Right renal pelvis (tissue), 4 donors: ENCODE results near the gene DNAH11. TPM values are rescaled to one million over a fixed set of nuclear protein-coding genes. Genes with fewer than 3 reads are reported as not detected.

Experiments
- DNase-seq, 4 donors: peaks; one replicate each; pipeline ENCODE4 v3.0.0-alpha.2; 2013; ENCODE audit warnings: low read depth in 4 of 4, low spot score in 3 of 4, missing footprints in 1 of 4
- polyA plus RNA-seq, 4 donors: library from polyadenylated mRNA; unstranded; fragments of 120-200 nt; gene quantifications; one replicate each; pipeline ENCODE4 v1.2.1, GENCODE V29; 2013; ENCODE audit not compliant: insufficient read length in 4 of 4

The DNAH11 gene
- polyA plus RNA-seq, 4 donors = 1.5 to 2.4 (median 1.9) TPM

DNA sequence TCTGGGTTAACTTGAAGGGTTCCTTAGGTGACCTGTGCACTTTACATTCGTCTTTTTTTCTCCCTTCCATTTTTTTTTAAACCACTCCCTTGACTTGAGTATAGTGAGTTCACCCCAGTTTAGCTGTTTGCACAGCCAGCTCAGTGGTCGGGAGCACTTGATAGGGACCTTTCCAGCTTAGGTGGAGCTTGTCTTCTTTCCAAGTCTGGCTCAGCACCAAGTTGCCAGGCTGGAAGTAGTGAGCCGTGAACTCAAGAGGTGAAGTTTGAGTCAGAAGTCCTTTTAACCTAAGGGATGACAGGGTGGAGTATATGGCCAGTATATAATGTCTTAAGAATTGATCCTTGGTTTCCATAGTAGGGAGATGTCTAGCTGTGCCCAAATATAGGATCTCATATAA is 7.2 kb downstream of the DNAH11 start:
- DNase-seq = no peak

DNA sequence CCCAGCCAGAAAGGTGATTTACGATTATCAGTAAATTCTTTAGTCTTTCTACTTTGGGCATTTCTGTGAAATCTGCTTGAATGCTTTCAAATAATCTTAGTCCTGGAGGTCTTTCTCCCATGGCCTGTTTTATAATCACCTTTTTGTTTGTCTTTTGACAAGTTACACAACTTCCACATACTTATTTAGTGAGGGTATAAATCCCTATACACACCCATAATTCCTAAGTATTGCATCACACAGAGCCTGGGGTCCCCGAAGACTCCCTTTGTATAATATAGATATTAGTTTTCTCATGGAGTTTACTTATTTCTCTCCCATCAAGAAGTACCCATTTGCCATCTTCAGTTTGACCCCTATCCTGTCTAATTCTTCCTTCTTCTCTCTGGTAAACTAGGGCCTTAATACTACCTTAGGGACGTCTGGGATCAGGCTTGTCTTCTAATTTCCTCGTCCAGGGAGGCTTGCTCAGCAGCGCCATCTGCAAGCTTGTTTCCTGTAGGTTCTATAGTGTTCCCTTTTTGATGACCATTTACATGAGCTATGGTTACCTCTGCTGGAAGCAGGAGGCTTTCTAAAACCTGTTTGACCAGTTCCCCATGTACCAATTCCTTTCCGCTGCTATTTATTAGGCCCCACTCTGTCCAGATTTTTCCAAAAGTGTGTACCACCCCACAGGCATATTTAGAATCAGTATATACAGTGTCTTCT is 8.1 kb downstream of the DNAH11 start:
- DNase-seq = no peak

DNA sequence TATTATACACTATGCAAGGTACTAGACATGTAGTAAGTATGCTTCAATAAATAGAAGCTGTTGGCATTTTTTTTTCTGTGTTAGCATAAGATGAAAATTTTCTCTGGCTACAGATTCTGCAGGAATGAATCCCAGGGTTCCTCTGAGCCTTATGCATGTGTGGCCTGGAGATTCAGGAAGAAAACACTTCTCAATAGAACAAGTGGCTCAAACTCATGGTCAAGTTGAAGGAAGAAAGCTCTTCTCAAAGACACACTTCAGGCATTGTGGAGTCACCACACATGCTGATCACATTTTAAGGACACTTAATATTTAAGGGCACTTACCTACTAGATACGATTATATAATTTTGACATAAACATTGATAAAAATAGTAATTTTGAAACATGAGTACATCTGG is 19.5 kb downstream of the DNAH11 start:
- no peak for DNase-seq

DNA sequence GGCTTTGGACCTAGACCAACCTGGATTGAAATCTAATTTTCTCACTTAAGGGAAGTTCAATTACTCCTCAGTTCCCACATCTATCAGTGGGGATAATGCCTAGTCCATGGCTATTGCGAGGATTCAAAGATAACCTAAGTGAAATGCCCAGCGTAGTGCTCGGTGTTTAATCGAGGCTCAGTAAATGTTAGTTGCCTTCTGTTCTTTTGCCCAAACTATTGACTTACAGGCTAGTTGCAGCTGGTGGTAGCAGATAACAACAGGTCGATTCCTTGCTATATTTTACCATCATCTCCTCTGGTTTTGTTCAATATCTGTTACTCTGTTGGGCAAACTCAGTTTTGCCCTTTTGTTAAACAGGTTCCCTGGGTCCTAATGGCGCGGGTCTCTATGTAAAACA is 22.8 kb downstream of the DNAH11 start:
- DNase-seq = no peak

DNA sequence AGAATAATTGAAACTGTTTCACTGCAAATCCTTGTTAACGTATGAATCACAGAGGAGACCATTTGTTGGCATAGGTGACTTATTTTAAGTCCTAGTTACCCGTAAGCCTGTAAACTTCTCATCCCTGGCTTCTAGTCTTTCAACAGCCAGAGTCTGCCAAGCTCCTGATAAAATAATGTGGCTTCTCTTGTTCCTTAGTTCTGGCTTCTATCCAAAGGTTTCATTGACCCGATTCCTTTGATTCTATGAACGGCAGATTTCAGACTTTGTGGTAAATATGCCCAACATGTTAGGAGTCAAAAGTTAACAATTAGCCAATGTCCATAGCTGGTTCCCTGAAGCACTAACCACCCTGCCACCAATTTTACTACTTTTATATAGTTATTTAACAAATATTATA is 23.3 kb downstream of the DNAH11 start:
- DNase-seq = no peak

DNA sequence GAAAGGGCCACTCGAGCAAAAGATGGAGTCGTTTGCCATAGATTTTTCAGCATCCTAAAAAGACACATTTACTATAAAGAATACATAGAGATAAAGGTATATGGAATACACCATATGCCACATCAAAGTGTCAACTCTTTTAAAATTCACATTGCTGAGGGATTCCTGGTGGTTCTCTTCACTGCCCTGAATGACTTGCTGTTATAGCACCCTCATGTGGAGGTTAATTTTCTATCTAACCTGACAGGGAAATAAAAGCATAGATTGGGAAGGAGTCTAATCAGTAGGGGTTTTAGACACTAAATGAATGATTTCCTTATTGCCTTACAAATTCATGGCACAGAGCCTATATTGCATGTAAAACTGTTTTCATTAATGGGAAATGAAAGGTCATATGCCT is 25.9 kb downstream of the DNAH11 start:
- no peak for DNase-seq

DNA sequence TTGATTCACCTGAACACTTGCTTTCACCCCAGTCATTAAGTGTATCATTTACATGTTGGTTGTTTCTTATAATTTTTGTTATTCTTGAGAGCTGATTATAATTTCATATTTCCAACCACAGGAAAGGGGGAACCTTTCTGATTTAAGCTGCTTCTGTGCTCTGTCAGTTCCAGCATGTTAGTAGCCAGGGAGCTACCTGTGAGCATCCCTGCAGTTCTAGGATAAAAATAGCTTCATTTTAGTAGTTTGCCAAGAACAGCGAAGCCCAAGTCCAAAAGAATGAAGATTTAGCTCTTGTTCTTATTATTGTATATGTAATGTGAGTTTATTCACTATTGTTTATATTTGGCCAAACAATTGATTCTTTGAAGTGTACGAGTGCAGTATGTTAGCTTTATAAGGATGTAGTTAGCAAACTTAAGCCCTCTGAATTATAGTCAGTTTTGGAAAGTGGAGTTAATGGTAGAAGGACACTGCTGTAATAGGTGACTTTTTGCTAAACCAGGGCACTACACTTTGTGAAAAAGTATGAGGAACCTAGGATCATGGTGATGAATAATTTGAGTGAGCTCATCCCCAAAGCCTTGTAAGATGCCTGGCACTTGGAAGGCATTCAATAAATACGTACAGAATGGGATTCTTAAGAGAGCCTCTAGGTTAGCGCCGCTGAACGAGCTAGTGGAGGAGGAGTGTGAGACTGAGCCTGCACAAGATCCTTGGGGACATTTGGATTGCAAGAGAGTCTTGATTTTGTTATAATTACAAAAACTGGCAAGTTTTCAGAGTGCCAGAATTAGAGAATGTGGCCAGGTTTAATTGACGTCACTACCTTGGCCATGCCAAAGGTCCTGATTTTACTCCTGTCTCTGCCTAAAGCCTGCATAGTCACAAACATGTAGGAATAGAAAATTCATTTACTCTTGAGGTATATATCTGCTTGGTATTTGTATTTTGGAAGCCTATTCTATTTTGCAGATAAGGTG is 29.8 kb downstream of the DNAH11 start:
- no peak for DNase-seq

DNA sequence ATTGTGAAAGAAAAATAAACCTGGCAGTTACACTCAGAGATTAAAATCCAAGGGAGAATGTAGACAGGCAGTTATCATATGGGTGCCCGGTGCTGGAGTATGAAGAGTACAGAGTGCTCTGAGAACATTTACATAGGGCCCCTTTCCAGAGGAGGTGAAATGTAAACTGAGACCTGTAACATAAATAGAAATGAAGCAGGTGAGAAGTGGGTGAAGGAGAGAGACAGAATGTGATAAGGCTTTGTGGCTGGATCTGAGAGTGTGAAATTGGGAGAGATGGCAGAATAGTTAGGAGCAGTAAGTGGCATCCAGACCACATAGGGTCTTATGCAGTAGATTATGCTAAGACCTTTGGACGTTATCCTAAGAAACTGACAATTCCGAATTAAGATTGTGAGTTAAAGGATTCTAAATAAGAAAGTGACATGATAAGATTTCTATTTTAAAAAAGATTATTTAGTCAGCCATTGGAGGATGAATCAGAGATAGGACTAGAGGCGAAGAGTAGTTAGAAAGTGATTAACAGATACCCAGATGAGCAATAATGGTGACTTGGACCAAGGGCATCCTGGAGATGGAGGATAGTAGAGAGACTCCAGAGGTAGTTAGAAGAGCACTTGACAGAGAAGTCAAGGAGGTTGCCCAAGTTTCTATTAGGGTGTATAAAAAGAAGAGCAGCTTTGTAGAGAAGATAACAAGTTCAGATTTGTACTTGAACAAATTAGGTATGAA is 36.7 kb downstream of the DNAH11 start:
- no peak for DNase-seq

DNA sequence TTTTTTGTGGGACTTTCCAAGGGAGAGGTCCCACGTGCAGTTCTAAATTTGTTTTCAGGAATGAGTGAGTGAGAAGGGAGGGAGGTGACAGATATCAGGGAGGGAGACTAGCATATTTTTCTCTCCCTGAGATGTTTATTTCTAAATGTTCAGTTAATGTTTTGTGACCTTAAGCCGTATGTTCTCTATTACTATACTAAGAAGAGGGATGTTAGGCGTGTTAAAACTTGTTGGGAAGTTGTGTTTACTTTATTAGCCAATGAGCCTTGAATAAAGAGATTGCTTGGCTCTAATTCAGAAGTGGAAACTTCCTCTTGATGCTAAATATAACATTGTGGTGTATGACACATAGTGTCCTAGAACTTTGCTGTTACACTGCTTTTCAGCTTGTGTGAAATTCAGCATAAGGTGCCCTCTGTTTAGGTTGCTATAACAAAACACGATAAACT is 37.3 kb downstream of the DNAH11 start:
- no peak for DNase-seq

DNA sequence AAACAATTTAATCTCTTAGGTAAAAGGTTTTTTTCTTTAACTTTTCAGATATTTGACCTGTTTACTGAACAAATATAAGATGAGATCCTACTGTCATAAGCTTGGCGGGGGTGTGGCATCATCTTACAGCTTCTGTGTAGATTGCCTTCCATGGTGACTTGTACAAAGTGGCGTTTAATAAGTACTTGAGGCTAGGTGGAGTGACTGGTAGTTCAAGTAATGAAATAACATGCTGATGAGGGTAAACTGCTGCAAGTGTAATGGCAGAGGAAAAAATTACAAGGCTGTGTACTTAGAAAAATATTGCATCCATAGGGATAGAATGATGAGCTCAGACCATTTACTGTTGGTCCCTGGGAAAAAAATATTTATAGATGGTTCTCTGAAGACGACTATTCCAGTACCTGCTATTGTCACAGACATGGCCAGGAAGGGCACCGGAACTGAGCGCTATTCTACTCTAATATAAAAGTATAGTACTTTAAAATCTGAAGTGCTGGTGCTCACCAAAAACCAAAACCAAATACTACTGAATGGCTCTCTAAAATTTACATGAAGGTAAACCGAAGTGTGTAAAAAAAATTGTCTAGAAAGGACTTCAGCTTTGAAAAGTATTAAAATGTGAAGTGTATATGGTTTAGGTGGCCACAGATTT is 42.4 kb downstream of the DNAH11 start:
- no peak for DNase-seq

DNA sequence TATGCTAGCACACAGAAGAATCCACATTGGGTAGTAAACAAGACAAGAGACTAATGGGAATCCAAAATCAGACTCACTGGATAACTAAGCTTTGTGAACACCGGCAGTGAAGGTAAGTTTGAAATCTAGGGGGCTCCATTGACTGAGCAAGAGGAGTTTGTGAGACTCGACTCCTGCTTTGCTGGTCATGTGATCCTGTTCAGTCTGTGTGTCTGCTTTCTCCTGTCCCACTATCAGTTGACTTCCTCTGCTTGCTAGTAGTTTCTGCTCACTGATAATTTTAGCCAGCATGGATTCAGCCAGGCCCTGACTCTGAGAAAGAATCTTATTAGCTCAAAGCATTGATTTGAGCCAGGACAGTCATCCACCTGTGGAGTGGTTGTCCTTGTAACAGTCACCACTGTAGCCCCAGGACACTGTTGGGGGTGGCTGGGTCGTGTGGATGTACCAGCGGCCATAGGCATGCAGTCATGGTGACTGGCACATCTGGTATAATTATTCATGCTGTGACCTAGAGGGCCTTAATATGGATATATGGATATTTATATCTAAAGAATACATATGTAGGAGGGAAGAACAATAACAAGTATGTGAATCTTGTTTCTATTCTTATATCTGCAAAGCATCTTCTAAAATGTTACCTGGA is 44.4 kb downstream of the DNAH11 start:
- DNase-seq = no peak

DNA sequence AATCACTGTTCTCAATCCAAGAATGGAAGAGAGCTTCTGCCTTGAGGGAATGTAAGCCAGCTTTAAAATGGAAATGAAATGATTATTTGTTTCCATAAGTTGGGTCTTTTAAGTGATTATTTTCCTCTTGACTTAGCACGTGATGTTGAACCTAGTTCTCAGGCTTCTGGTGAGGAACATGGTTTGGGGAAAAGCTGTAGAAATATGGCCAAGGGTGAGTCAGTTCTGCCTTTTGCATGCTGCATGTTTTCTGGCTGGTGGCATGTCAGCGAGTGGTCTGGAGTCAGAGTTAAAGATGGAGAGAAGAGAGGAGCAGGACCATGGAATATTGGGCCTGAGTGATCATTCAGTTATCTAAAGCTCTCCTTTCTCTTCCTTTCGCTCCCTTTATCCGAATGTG is 54.0 kb downstream of the DNAH11 start:
- DNase-seq = no peak

DNA sequence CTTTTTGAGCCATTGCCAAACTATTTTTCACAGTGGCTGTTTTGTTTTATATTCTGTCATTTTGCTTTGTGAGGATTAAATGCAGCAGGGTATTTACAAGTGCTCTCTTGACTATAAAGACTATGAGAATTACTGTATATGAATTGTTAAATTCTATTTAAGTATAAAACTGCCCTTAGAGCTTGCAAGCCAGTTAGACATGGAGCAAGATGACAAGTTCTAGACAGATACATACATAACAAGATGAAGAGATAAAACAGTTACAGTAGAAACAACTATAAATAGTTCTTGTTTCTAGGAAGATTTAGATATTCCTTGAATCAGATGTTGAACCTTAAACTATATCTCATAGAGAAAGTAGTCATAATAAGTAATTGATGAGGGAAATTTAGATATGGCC is 60.6 kb downstream of the DNAH11 start:
- no peak for DNase-seq

DNA sequence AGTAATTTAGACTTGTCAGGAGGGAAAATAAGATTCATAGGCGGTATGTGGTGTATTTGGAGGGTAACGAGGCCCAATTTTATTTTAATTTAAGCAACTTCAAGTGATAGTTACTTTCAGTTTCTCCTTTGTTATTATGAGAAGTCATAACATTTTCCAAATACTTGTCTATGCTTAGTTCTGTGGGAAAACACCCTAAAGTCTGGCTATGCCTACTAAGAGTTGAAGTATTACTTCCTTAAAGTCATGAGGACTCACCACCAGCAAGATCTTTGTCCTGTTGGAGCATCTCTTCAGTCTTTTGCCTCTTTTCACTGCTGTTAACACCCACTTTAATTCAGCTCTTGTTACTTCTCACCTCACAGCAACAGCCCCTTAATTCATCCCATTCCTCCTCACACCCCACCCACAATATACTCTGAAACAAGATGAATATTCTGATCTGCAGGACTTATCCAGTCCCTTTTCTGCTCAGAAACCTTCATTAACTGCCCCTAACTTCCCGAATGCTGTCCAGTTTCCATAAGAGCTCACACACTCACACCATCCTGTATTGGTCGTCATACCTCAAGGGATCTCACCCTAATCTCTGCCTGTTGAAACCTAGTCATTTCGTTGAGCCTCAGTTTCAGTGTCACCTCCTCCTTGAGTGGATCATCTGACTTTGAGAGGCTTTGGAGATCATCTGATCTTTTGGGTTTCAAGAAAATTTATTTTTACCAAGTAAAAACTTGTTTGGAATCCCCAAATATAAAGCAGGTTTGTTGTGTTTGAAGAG is 61.3 kb downstream of the DNAH11 start:
- DNase-seq = no peak

DNA sequence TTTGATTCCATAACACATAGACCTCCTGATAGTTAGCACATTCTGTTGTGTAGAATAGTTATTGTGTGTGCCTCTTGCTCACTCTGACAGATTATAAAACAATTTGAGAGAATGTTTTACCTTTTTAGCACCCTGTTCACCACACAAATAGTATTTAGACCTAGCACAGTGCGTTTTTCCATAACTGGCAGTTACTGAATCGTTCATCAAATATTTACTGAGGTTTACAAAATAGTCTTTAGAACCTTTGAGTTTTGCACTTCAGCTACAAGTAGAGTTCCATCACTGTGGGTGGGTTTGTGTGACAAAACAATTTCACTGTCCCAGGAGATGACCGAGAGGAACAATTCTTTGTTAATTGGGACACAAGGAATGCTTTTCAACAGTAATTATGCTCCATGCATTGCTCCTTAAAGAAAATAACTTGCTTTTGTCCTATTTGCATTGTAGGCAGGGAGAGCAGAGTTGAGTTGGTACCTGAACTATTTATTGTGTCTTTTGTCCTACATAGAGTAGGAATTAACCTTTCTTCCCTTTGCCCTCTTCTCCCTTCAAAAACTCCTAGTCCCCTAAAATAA is 62.3 kb downstream of the DNAH11 start:
- DNase-seq = no peak

DNA sequence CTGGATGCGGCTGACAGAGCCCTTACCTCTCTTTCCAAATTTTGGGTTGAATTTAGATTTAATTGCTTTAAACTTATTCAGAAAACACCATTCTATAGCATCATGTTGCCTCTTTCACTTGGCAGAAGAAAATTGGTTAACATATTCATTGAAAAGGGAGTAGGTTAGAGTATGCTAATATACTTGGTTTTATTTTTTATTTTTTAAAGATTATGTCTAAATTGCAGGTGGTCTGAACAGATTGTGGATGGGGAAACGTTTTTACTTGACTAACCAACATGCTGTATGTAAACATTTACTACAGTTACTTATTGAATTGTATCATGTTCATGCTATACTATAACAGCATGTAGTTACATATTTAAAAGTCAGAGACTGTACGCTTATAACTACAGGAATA is 65.6 kb downstream of the DNAH11 start:
- DNase-seq = no peak

DNA sequence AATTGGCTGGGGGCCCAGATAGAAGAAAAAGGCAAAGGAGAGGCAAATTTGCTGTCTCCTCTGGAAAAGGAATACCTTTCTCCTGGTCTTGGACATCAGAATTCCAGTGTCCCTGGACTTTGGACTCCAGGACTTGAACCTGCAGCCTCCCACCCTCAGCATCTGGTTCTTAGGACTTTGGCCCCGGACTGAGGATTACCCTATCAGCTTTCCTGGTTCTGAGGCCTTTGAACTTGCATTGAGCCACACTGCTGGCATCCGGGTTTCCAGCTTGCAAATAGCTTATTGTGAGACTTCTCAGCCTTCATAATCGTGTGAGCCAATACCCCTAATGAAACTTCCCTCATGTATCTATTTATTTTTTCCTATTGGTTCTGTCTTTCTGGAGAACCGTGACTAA is 68.3 kb downstream of the DNAH11 start:
- no peak for DNase-seq

DNA sequence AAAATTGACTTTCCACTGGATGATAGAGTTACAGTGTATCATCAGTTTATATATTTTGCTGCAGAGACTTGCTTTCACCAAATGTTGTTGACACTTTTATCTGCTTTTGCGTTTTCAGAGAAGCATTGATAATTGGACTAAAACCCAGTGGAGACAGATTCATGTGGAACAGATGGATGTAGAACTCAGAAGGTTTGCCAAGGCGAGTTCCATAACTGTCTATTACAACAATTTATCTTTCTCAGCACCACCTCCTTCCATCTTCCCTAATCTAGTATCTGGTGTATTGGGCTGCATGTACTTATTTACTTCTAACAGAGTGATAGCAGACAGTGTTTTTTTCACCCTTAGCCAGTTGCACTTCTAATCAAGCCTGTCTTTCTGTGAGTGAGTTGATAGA is 73.3 kb downstream of the DNAH11 start:
- no peak for DNase-seq

DNA sequence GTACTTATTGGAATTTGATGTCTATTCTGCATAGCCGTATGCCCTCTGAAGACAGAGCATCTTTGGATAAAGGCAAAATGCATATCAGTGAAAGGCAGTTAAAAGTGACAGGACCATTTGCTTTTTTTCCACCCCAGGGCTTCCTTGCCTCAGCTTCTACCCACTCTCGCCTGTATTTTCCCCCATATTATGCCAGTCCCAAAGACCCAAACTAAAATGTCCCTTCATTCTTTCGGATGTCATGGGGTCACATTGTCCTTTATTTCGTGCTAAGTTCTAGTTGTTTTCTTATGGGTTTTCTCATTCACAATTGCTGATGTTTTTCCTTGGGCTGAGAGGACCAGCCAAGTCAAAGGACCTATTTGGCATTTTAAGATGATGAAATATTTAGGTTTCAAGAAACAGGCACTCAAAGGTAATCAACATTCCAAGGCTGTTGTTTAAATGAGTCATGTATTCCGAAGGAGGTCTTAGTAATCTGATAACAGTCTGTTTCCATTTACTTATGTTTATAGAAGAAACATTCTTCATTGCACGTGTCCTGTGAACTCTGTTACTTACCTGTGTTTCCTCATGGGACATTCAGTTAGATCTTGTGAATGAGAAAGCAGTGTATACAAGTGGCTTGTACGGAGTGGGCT is 74.1 kb downstream of the DNAH11 start:
- DNase-seq = no peak
